Measurements from ENCODE around the gene CCNL2.

- TF ChIP-seq POLR2A (IDR thresholded peaks at IDR 0.05; ENCODE audit: low read length) (no peak), GATA1 (IDR thresholded peaks at IDR 0.05; ENCODE audit: low read depth, low read length) (no peak)
These were observed 40.6 kb upstream of the CCNL2 start for GRCh38 chr1:1439546-1440261.
